Mammary epithelial cell (primary cell): ENCODE results near the gene SALL1.

ENCODE experiments used
- EZH2 ChIP-seq: IDR thresholded peaks from 2 replicates; pipeline ENCODE4 v1.6.1; 2012; ENCODE audit warnings: low read length, inconsistent platforms, borderline replicate concordance
- TF ChIP-seq, protein P1 (sequence below), 2 donors: IDR thresholded peaks in 1 of 2; conservative IDR thresholded peaks in 1 of 2; 2 replicates each; pipeline ENCODE4 v1.5.1; 2011 to 2012; ENCODE audit warnings: inconsistent platforms in 2 of 2, low read length in 2 of 2, mild to moderate bottlenecking in 2 of 2, control low read depth in 1 of 2, low read depth in 1 of 2; ENCODE audit not compliant: insufficient read depth in 1 of 2; ENCODE audit errors: extremely low read depth in 1 of 2

DNA sequence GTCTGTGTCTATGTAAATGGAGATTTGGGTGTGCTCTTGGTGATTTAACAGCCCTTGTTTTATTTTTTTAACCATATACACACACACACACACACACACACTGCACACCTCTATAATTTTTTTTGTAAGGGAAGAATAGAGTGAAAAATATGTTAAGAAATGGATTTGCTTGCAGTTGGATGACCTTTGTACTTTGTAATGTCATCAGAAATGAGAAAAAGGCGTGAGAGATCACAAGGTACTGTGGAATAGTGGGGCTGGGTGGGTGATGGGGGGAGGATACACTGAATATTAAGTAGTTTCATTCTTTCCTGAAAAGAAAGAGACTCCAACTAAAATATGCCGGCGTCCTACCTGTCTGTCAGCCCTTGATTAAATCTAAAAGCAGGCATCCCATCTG is 38.7 kb downstream of the SALL1 start:
- TF ChIP-seq, protein P1, sequence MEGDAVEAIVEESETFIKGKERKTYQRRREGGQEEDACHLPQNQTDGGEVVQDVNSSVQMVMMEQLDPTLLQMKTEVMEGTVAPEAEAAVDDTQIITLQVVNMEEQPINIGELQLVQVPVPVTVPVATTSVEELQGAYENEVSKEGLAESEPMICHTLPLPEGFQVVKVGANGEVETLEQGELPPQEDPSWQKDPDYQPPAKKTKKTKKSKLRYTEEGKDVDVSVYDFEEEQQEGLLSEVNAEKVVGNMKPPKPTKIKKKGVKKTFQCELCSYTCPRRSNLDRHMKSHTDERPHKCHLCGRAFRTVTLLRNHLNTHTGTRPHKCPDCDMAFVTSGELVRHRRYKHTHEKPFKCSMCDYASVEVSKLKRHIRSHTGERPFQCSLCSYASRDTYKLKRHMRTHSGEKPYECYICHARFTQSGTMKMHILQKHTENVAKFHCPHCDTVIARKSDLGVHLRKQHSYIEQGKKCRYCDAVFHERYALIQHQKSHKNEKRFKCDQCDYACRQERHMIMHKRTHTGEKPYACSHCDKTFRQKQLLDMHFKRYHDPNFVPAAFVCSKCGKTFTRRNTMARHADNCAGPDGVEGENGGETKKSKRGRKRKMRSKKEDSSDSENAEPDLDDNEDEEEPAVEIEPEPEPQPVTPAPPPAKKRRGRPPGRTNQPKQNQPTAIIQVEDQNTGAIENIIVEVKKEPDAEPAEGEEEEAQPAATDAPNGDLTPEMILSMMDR (conservative IDR thresholded peaks at IDR 0.05 in 1 of 2, IDR thresholded peaks at IDR 0.05 in 1 of 2; ENCODE audit: extremely low read depth in 1 of 2, insufficient read depth in 1 of 2, low read depth in 1 of 2, low read length in 2 of 2), result no peak
- TF ChIP-seq EZH2, result no peak
